ENCODE measurements around the gene PHACTR3. TPM values are rescaled to one million over a fixed set of nuclear protein-coding genes. Genes with fewer than 3 reads are reported as not detected.

PHACTR3 gene
- total and polyA plus RNA-seq, 2 of the 8 experiments (the other 6 are each of a cell fraction or from before 2014, with no cell fraction given): 0.05 to 0.13 TPM

DNA sequence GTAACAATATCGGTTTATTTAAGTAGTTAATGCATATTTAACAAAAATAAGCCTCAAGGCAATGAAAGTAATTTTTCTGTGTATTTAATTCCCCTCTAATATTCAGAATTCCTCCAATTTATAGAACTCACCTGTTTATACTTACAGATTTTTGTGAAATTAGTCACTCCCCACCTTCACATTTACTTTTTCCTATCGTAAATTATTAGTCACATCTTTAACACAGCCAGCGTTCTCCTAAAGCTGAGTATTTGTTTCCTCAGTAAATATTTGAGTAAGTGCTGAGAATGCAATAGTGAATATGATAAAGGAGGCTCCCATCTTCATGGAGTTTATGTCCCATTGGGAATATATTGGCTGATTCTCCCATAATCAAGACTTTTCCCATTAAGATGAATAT, 241.1 kb downstream of the PHACTR3 start:
- H4K20me1 ChIP-seq (replicated peaks in 1 of 2; ENCODE audit: control insufficient read depth in 1 of 2, insufficient read depth in 2 of 2, low read length in 2 of 2): no peaks in the 10 kb centered on the region
- no peak overlapping the region for H3K14ac ChIP-seq (ENCODE audit: insufficient read length)
- H3K23me2 ChIP-seq (ENCODE audit: low read depth, low read length): no peaks in the 10 kb centered on the region
- no peak overlapping the region for H2AK5ac ChIP-seq (ENCODE audit: low read depth, low read length)
- no peak for TF ChIP-seq YY1 (IDR thresholded peaks at IDR 0.05; ENCODE audit: low read depth, low read length)
- TF ChIP-seq, protein P1, sequence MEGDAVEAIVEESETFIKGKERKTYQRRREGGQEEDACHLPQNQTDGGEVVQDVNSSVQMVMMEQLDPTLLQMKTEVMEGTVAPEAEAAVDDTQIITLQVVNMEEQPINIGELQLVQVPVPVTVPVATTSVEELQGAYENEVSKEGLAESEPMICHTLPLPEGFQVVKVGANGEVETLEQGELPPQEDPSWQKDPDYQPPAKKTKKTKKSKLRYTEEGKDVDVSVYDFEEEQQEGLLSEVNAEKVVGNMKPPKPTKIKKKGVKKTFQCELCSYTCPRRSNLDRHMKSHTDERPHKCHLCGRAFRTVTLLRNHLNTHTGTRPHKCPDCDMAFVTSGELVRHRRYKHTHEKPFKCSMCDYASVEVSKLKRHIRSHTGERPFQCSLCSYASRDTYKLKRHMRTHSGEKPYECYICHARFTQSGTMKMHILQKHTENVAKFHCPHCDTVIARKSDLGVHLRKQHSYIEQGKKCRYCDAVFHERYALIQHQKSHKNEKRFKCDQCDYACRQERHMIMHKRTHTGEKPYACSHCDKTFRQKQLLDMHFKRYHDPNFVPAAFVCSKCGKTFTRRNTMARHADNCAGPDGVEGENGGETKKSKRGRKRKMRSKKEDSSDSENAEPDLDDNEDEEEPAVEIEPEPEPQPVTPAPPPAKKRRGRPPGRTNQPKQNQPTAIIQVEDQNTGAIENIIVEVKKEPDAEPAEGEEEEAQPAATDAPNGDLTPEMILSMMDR (IDR thresholded peaks at IDR 0.05; ENCODE audit: control extremely low read depth in 1 of 3, insufficient read depth in 1 of 3, low read depth in 1 of 3, low read length in 3 of 3): no peak
- H3K79me1 ChIP-seq (ENCODE audit: low read depth, low read length): no peaks in the 10 kb centered on the region
- H3K23ac ChIP-seq (ENCODE audit: insufficient read length): no peak overlapping the region
- no peak overlapping the region for H2BK15ac ChIP-seq (ENCODE audit: low read length)
- ChIA-PET POLR2A (ENCODE audit: partially characterized antibody) (no interaction called here), CTCF (ENCODE audit: partially characterized antibody) (no interaction called here)
- no peak overlapping the region for H3K56ac ChIP-seq (replicated peaks; ENCODE audit: insufficient read length, low read depth, low read length)
- no peak overlapping the region for H2AFZ ChIP-seq (ENCODE audit: low read length)
- H3K79me2 ChIP-seq (ENCODE audit: control insufficient read depth in 1 of 2, insufficient read depth in 2 of 2, low read length in 2 of 2): no peaks in the 10 kb centered on the region
- no peaks in the 10 kb centered on the region for H3K4me1 ChIP-seq (replicated peaks in 1 of 4; ENCODE audit: control insufficient read depth in 3 of 4, insufficient read depth in 4 of 4, low read length in 3 of 4)
- H2BK5ac ChIP-seq (ENCODE audit: low read depth, low read length): no peak overlapping the region
- H2BK12ac ChIP-seq (ENCODE audit: low read depth, low read length): no peak overlapping the region
- H2BK20ac ChIP-seq (ENCODE audit: low read length): no peak overlapping the region
- no peak overlapping the region for H3K9ac ChIP-seq (replicated peaks in 1 of 4; ENCODE audit: extremely low read depth in 1 of 4, low read depth in 3 of 4, low read length in 3 of 4)
- no peak overlapping the region for H3K4me2 ChIP-seq (ENCODE audit: insufficient read depth in 1 of 2, low read depth in 2 of 2, low read length in 2 of 2)
- peaks cover 55 to 62% of the 10 kb centered on the region in 2 experiments for H3K9me3 ChIP-seq (ENCODE audit: insufficient read depth in 2 of 2, low read depth in 1 of 2, low read length in 1 of 2)
- no peak overlapping the region for H4K91ac ChIP-seq (replicated peaks; ENCODE audit: insufficient read length, low read length)
- peaks cover 0 to 2% (median 0%) of the 10 kb centered on the region in 4 experiments; a peak in 1 of 8 replicates for H3K36me3 ChIP-seq (ENCODE audit: control insufficient read depth in 2 of 4, insufficient read depth in 4 of 4, low read length in 3 of 4)
- DNase-seq (ENCODE audit: low read depth in 1 of 2, low spot score in 2 of 2) (no peak), FAIRE-seq (no peak)
- 90% methylated on average over 3 of the region's 3 CpGs; no CpG with 5 or more reads in 1 of the 2 experiments for WGBS, 2 experiments (ENCODE audit: extremely low coverage in 1 of 2, insufficient coverage in 1 of 2, insufficient read length in 1 of 2, insufficient replicate concordance in 2 of 2, low coverage in 1 of 2, low lambda C conversion rate in 2 of 2, missing lambda C conversion rate in 1 of 2)
- H3K4ac ChIP-seq (replicated peaks; ENCODE audit: insufficient read length, low read depth, low read length): no peak overlapping the region
- H4K8ac ChIP-seq (ENCODE audit: extremely low read depth, insufficient read depth, low read length): no peak overlapping the region
- H3K18ac ChIP-seq (ENCODE audit: extremely low read depth, low read length): no peak overlapping the region
- H2BK120ac ChIP-seq (replicated peaks; ENCODE audit: low read depth, low read length): no peak overlapping the region
- no peak overlapping the region for H4K5ac ChIP-seq (ENCODE audit: insufficient read length, low read depth, low read length)
- H3K27ac ChIP-seq (ENCODE audit: low read depth, low read length): no peak overlapping the region
- no peak overlapping the region for H3K4me3 ChIP-seq (ENCODE audit: extremely low read depth in 1 of 4, insufficient read depth in 2 of 4, low read depth in 3 of 4, low read length in 4 of 4)
- H3K27me3 ChIP-seq (replicated peaks in 1 of 4; ENCODE audit: control insufficient read depth in 3 of 4, extremely low read depth in 1 of 4, insufficient read depth in 3 of 4, low read length in 3 of 4): no peaks in the 10 kb centered on the region
